Measurements from ENCODE around the gene WNT11.

WNT11 gene

GRCh38 chr11:76157891-76158290 is 48.4 kb downstream of the WNT11 start:
- H2BK5ac ChIP-seq (ENCODE audit: low read depth, low read length, poor library complexity), result no peak overlapping the region
- no peak overlapping the region for H3K4me2 ChIP-seq (ENCODE audit: low read length)
- H3K27ac ChIP-seq (ENCODE audit: low read depth, low read length), result no peak overlapping the region
- H3K4ac ChIP-seq (ENCODE audit: low read depth, low read length), result no peak overlapping the region
- H3K4me1 ChIP-seq (ENCODE audit: control insufficient read depth in 1 of 2, insufficient read depth in 2 of 2, low read length in 2 of 2), result peaks cover 21 to 24% of the 10 kb centered on the region in 2 experiments
- no peak overlapping the region for H3K9ac ChIP-seq (ENCODE audit: low read length)
- H4K12ac ChIP-seq (ENCODE audit: low read depth, low read length), result no peak overlapping the region
- H3K14ac ChIP-seq (ENCODE audit: low read length), result no peak overlapping the region
- no peak overlapping the region for H3K23ac ChIP-seq (ENCODE audit: low read length)
- WGBS (ENCODE audit: extremely low coverage, insufficient coverage, insufficient read length), result no CpG with 5 or more reads among the region's 7 CpGs
- no peak overlapping the region for H2AFZ ChIP-seq (ENCODE audit: insufficient read depth, low read length, poor library complexity)
- DNase-seq, result no peak
- H4K91ac ChIP-seq (ENCODE audit: low read depth, low read length), result no peak overlapping the region
- H4K8ac ChIP-seq (ENCODE audit: low read depth, low read length), result no peak overlapping the region
- no peak overlapping the region for H2BK120ac ChIP-seq (ENCODE audit: insufficient read depth, low read length, poor library complexity)
- peaks cover 14% of the 10 kb centered on the region for H3K79me1 ChIP-seq (ENCODE audit: low read length)
- no peak overlapping the region for H3K4me3 ChIP-seq (ENCODE audit: low read depth, low read length)
- H3K79me2 ChIP-seq (ENCODE audit: control insufficient read depth, insufficient read depth, low read length, poor library complexity), result peaks cover 4% of the 10 kb centered on the region
- H3K18ac ChIP-seq (ENCODE audit: low read length), result no peak overlapping the region
- no peak overlapping the region for H2BK12ac ChIP-seq (ENCODE audit: low read length)
- H3K9me3 ChIP-seq (ENCODE audit: insufficient read depth, low read depth, low read length), result no peaks in the 10 kb centered on the region
- no peaks in the 10 kb centered on the region for H3K27me3 ChIP-seq (ENCODE audit: insufficient read depth, low read length)
- H2AK5ac ChIP-seq (ENCODE audit: low read length), result no peak overlapping the region
- no peaks in the 10 kb centered on the region for H3K36me3 ChIP-seq (ENCODE audit: control insufficient read depth in 1 of 2, insufficient read depth in 2 of 2, low read length in 2 of 2)

DNA sequence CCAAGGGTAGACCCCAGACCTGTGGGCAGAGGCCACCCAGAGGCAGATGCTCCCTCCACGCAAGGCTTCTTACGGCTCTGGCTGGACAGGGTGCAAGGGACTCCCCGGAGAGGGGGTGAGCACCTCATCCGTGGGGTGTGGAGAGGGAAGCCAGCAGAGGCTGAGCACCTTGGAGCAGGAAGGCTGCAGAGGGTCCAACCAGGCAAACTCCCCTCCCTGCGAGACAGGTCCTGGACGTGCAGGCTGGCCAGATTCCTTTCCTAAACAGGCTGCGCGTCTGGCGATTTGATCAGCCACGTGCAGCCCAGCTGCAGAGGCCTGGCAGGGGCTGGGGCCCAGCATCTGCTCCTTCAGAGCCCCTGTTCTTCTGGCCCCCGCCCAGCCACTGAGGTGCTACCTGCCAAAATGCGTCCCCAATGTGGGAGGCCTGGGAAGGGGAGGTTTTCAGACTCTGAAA is 49.3 kb downstream of the WNT11 start:
- Histone ChIP-seq H2AK5ac (ENCODE audit: low read length) (peak overlapping the region; percentile 71), H3K27ac (ENCODE audit: low read depth, low read length) (no peak overlapping the region), H3K4me2 (ENCODE audit: low read length) (no peak overlapping the region), H3K79me1 (ENCODE audit: low read length) (peaks cover 14% of the 10 kb centered on the region), H2BK12ac (ENCODE audit: low read length) (peak overlapping the region; percentile 20), H3K4ac (ENCODE audit: low read depth, low read length) (no peak overlapping the region), H3K79me2 (ENCODE audit: control insufficient read depth, insufficient read depth, low read length, poor library complexity) (peaks cover 4% of the 10 kb centered on the region), H4K8ac (ENCODE audit: low read depth, low read length) (no peak overlapping the region), H3K4me1 (ENCODE audit: control insufficient read depth in 1 of 2, insufficient read depth in 2 of 2, low read length in 2 of 2) (peaks cover 24 to 30% of the 10 kb centered on the region in 2 experiments), H2BK5ac (ENCODE audit: low read depth, low read length, poor library complexity) (no peak overlapping the region), H2BK120ac (ENCODE audit: insufficient read depth, low read length, poor library complexity) (no peak overlapping the region), H3K23ac (ENCODE audit: low read length) (no peak overlapping the region), H4K12ac (ENCODE audit: low read depth, low read length) (no peak overlapping the region), H4K91ac (ENCODE audit: low read depth, low read length) (peak overlapping the region; percentile 54), H2AFZ (ENCODE audit: insufficient read depth, low read length, poor library complexity) (no peak overlapping the region), H3K27me3 (ENCODE audit: insufficient read depth, low read length) (no peaks in the 10 kb centered on the region), H3K14ac (ENCODE audit: low read length) (peak overlapping the region; percentile 16), H3K18ac (ENCODE audit: low read length) (no peak overlapping the region), H3K9me3 (ENCODE audit: insufficient read depth, low read depth, low read length) (no peaks in the 10 kb centered on the region), H3K9ac (ENCODE audit: low read length) (no peak overlapping the region), H3K36me3 (ENCODE audit: control insufficient read depth in 1 of 2, insufficient read depth in 2 of 2, low read length in 2 of 2) (no peaks in the 10 kb centered on the region), H3K4me3 (ENCODE audit: low read depth, low read length) (peak overlapping the region; percentile 45)
- no peak for DNase-seq
- no CpG with 5 or more reads among the region's 12 CpGs for WGBS (ENCODE audit: extremely low coverage, insufficient coverage, insufficient read length)

GRCh38 chr11:76155500-76156227 is 50.6 kb downstream of the WNT11 start:
- H2BK120ac ChIP-seq (ENCODE audit: insufficient read depth, low read length, poor library complexity), result peak overlapping the region; percentile 37
- no peak overlapping the region for H4K91ac ChIP-seq (ENCODE audit: low read depth, low read length)
- peak overlapping the region; percentile 57 for H3K27ac ChIP-seq (ENCODE audit: low read depth, low read length)
- H2BK5ac ChIP-seq (ENCODE audit: low read depth, low read length, poor library complexity), result peak overlapping the region; percentile 20
- H4K12ac ChIP-seq (ENCODE audit: low read depth, low read length), result no peak overlapping the region
- no peaks in the 10 kb centered on the region for H3K27me3 ChIP-seq (ENCODE audit: insufficient read depth, low read length)
- peak overlapping the region; percentile 22 for H3K18ac ChIP-seq (ENCODE audit: low read length)
- no peak overlapping the region for H3K4ac ChIP-seq (ENCODE audit: low read depth, low read length)
- peaks cover 4% of the 10 kb centered on the region for H3K79me2 ChIP-seq (ENCODE audit: control insufficient read depth, insufficient read depth, low read length, poor library complexity)
- no peaks in the 10 kb centered on the region for H3K36me3 ChIP-seq (ENCODE audit: control insufficient read depth in 1 of 2, insufficient read depth in 2 of 2, low read length in 2 of 2)
- H3K14ac ChIP-seq (ENCODE audit: low read length), result peak overlapping the region; percentile 22
- H2BK12ac ChIP-seq (ENCODE audit: low read length), result no peak overlapping the region
- peak; percentile 69 to 73 for DNase-seq
- H3K23ac ChIP-seq (ENCODE audit: low read length), result no peak overlapping the region
- peaks cover 27 to 35% of the 10 kb centered on the region in 2 experiments for H3K4me1 ChIP-seq (ENCODE audit: control insufficient read depth in 1 of 2, insufficient read depth in 2 of 2, low read length in 2 of 2)
- no peak overlapping the region for H3K9ac ChIP-seq (ENCODE audit: low read length)
- no peak overlapping the region for H3K4me3 ChIP-seq (ENCODE audit: low read depth, low read length)
- H2AK5ac ChIP-seq (ENCODE audit: low read length), result no peak overlapping the region
- no peaks in the 10 kb centered on the region for H3K9me3 ChIP-seq (ENCODE audit: insufficient read depth, low read depth, low read length)
- no peak overlapping the region for H2AFZ ChIP-seq (ENCODE audit: insufficient read depth, low read length, poor library complexity)
- WGBS (ENCODE audit: extremely low coverage, insufficient coverage, insufficient read length), result no CpG with 5 or more reads among the region's 11 CpGs
- peak overlapping the region; percentile 12 for H3K4me2 ChIP-seq (ENCODE audit: low read length)
- H3K79me1 ChIP-seq (ENCODE audit: low read length), result peaks cover 14% of the 10 kb centered on the region
- peak overlapping the region; percentile 28 for H4K8ac ChIP-seq (ENCODE audit: low read depth, low read length)

DNA sequence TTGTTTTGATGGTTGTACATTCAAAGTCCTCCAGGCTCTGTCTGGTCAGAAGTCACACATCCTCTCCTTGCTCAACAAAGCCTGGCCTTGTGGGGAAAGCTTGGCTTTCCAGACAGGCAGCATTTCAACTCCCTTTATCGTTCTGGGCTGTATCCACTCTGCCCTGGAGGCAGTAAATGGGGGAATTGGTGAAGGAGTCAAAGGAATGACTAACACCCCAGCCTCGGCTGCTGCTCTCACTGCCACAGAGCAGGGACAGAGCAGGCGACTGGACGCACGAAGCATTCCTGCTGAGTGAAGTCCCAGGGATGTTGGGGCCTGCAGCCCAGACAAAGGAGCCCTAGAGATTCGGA is 52.8 kb downstream of the WNT11 start:
- peaks cover 27 to 35% of the 10 kb centered on the region in 2 experiments for H3K4me1 ChIP-seq (ENCODE audit: control insufficient read depth in 1 of 2, insufficient read depth in 2 of 2, low read length in 2 of 2)
- WGBS (ENCODE audit: extremely low coverage, insufficient coverage, insufficient read length), result no CpG with 5 or more reads among the region's 6 CpGs
- peak overlapping the region; percentile 13 for H3K4me2 ChIP-seq (ENCODE audit: low read length)
- no peak overlapping the region for H3K23ac ChIP-seq (ENCODE audit: low read length)
- peak; percentile 96 to 98 for DNase-seq
- H3K14ac ChIP-seq (ENCODE audit: low read length), result peak overlapping the region; percentile 41
- peak overlapping the region; percentile 57 for H4K91ac ChIP-seq (ENCODE audit: low read depth, low read length)
- H3K4me3 ChIP-seq (ENCODE audit: low read depth, low read length), result no peak overlapping the region
- no peak overlapping the region for H2AFZ ChIP-seq (ENCODE audit: insufficient read depth, low read length, poor library complexity)
- H3K9ac ChIP-seq (ENCODE audit: low read length), result no peak overlapping the region
- no peak overlapping the region for H2AK5ac ChIP-seq (ENCODE audit: low read length)
- no peak overlapping the region for H2BK12ac ChIP-seq (ENCODE audit: low read length)
- H3K27ac ChIP-seq (ENCODE audit: low read depth, low read length), result peak overlapping the region; percentile 85
- H3K79me1 ChIP-seq (ENCODE audit: low read length), result peaks cover 14% of the 10 kb centered on the region
- no peak overlapping the region for H2BK5ac ChIP-seq (ENCODE audit: low read depth, low read length, poor library complexity)
- peaks cover 4% of the 10 kb centered on the region for H3K79me2 ChIP-seq (ENCODE audit: control insufficient read depth, insufficient read depth, low read length, poor library complexity)
- H3K18ac ChIP-seq (ENCODE audit: low read length), result no peak overlapping the region
- H2BK120ac ChIP-seq (ENCODE audit: insufficient read depth, low read length, poor library complexity), result no peak overlapping the region
- H3K4ac ChIP-seq (ENCODE audit: low read depth, low read length), result no peak overlapping the region
- H4K12ac ChIP-seq (ENCODE audit: low read depth, low read length), result no peak overlapping the region
- peaks cover 2% of the 10 kb centered on the region for H3K9me3 ChIP-seq (ENCODE audit: insufficient read depth, low read depth, low read length)
- no peaks in the 10 kb centered on the region for H3K27me3 ChIP-seq (ENCODE audit: insufficient read depth, low read length)
- no peaks in the 10 kb centered on the region for H3K36me3 ChIP-seq (ENCODE audit: control insufficient read depth in 1 of 2, insufficient read depth in 2 of 2, low read length in 2 of 2)
- no peak overlapping the region for H4K8ac ChIP-seq (ENCODE audit: low read depth, low read length)
